HG02870 (cell line): ENCODE results near the gene CRYBA4.

Experiments used
- ATAC-seq: cut with Tn5 transposase; IDR thresholded peaks from one replicate; pipeline ENCODE4 v1.9.1; 2021; ENCODE audit warnings: mild to moderate bottlenecking, moderate library complexity; ENCODE audit not compliant: unreplicated experiment

The CRYBA4 gene

DNA sequence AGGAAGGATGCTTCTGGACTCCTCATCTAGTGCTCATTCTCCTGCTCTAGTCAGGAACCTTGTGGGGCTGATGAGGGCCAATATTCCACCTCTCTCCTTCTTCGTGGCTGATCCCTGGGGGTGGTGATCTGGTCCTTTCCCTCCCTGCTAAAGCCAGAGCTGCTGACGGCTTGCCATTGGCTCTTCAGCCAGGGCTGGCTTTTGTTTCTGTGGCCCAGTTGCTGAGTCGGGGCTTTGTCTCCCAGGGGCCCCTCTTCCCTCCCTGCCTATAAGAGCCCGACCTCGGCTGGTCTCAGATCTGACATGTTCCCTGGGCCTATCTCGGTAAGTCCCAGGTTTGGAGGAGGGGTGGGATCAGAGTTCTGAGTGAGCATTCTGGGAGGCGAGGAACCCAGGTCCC is at the start of gene CRYBA4:
Gene CRYBA4, plus strand, starts transcription at position 301 of the 400 bp plus-strand sequence. CDS start 634 bp downstream, outside the sequence.
- no peak for ATAC-seq

DNA sequence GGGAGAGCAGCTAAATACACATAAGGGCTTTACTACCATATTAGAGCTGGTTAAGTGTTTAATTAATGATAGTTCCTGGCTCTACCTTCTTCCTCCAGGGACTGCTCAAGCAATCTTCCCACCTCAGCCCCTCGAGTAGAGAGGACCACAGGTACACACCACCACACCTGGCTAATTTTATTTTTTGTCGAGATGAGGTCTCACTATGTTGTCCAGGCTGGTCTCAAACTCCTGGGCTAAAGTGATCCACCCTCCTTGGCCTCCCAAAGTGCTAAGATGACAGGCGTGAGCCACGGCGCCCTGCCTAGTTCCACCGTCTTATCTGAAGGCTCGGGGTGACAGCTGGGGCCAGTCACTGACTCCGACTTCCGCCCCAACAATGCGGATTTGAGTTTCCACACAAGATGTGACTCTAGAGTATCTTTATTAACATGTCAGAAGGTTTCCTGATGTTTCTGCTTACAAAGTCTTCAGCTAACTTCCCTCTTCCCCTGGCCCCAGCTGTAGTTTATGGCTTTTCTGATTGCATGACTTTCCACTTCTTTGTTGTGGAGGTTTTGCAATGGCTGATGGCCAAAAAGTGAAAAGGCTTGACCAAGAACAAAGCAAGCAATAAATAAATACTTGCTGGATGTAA is 48.6 kb upstream of the CRYBA4 start:
- no peak for ATAC-seq

DNA sequence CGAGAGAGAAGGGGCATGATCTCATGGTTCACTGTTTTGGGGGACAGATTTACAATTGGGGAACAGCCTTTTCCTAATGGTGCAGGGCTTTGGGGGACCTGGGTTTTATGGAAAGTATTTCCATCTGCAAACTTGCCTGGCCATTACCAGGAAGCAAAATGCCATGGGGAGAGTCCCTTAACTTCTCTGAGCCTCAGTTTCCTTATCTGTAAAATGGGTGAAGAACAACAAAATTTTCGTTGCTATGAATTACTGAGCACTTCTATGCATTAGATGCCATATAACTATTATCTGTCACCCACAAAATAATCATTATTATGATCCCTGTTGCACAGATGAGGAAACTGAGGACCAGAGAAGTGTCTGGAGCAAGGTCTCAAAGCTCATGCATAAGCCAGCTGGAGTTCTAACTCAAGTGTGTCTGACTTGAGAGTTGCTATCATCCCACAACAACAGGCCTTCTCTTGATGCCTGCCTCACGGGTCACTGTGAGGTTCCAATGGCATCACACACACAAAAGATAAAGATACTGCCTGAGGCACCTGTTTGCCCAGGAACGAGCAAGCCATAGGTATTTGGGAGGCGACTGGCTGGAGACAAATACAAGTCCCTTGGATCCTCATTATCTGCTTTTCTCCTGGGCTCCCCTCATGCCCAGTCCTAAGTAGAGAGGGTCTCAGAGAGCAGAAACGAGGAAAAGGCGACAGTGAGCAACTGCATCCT is 47.6 kb upstream of the CRYBA4 start:
- ATAC-seq: no peak

DNA sequence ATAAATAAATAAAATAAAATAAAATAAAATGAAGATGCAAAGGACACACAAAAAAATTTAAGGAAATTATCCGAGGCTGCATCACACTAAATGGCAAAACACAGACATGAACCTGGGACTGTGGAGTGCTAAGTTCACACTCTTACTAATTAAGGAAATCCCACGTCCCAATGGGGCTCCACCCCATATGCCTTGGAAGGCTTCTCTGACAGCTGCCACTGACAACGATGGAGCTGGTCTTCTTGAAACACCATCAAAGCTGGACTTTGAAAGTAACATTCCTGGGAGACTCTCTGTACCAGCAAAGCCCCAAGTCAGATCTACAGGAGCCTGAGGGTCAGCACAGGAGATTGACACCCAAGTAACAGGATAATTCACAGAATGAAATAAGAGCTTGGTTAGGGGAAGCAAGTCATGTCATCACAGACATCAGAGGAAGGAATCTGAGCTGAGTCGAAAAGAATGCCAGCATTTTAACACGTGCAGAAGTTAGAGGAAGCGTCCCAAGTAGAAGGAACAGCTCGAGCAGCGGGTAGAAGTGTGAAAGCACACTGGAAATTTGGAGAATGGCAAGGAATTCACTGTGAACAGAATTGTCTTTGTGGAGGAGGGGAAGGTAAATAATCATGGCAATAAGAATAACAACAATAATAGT is 45.6 kb upstream of the CRYBA4 start:
- no peak for ATAC-seq

DNA sequence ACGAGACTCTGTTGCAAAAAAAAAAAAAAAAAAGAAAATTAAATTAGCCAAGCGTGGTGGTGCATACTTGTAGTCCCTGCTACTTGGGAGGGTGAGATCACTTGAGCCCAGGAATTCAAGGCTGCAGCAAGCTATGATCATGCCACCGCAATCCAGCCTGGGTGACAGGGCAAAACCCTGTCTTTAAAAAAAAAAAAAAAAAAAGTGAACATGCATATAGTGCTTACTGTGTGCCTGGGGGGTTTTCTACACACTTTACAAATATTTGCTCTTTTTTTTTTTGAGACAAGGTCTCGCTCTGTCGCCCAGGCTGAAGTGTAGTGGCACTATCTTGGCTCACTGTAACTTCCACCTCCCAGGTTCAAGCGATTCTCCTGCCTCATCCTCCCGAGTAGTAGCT is 44.7 kb upstream of the CRYBA4 start:
- ATAC-seq: no peak

DNA sequence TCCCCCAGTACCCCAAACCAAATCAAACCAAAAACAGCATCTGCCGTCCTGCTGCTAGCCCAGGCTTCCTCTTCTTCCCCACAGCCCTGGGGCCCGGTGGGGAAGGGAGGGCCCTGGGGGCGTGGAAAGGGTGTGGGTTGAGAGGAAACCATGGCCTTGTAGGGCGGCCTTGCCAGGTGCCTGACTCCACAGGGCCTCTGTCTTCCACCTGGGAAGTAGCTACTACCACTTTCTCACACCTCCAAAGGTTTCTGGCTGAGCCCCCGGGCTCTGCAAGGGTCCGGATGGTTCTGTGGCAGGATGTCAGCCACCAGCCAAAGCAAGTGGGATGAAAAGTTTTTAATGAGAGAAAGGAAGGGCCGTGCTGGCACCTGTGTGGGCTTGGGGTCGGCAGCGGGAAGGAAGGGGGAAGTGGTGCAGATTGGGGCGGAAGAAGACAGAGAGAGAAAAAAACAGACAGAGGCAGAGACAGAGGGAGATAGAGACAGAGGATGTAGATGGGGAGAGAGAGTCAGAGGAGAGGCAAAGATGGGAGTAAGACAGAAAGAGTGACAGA is 42.4 kb upstream of the CRYBA4 start:
- ATAC-seq: no peak

DNA sequence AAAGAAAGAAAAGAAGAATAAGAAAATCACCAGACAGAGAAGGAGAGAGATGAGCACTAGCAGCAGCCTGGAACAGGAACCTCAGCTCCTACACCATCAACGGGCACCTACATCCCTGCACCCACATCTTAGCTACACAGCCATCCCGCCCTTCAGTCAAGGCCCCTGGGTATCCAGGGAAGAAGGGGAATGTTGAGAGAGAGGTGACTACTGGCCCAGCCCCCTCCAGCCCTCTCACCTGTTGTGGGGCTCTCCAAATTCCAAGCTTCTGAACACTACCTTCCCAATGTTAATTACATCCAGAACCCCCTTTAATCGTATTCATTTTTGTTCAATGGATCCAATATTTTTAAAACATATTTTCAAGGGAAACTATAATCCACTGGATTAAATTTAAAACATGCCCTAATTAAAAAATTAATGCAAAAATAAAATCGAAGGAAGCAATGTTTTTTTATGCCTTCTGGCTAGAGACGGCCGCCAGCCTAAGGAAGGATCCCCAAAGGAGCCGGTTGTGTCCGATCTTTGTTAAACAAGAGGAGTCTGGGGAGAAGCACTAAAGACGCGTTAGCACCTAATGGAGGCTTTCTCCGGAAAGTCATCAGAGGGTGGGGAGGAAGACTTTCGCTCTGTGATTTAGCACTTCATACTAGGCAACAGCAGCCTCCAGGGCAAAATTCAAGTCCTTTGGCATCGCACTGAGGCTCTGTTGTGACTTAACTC is 41.4 kb upstream of the CRYBA4 start:
- ATAC-seq: no peak

DNA sequence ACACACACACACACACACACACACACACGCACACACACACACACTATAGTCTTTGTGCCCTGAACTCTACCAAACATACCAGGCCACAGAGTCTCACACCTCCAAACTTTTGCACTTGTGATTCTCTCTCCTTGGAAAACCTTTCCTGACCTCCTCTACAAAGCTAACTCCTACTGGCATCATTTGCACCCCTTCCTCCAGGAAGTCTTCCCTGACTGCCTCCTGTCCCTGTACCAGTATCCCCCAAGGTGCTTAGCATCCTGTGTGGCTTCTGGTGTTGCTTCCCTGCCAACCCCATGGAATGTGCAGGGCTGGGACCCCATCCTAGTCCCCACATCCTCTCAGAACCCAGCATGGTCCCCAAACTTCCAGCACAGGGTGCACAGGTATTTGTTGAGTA is 40.7 kb upstream of the CRYBA4 start:
- ATAC-seq: no peak

DNA sequence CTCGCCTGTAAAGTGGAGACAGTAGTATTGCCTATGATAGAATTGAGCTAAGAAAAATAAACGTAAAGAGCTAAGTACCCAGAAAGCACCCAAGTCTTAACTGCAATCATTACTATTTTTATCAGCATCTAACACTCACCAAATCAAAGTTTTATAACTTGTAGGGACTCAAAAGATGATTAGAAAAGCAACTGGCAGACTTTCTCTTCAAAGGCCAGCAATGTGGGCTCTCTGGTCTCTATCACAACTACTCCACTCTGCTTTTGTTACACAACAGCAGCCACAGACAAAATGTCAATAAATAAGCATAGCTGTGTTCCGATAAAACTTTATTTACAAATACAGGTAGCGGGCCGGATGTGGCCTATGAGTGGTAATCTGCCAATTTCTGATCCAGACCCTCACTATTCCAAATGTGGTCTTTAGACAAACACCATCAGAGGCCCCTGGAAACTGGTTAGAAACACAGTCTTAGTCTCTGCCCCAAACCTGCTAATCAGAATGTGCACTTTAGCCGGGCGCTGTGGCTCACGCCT is 40.1 kb upstream of the CRYBA4 start:
- ATAC-seq: no peak

DNA sequence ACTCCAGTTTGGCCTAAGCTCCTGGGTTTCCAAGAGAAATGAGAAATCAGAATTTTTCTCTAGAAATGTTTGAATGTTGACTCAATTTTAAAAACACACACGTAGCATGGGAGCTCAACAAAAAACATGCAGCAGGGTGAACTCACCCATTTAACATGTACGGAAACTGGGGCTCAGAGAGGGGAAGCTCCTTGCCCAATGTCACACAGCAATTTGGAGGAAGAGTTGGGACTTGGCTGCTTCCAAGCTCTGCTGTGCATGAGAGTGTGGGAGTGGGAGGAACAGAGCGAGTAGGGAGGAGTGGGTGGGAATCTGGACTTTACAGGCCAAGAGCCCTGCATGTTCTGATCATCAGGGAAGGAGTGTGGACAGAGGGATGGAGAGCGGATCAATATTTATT is 37.8 kb upstream of the CRYBA4 start:
- ATAC-seq: no peak

DNA sequence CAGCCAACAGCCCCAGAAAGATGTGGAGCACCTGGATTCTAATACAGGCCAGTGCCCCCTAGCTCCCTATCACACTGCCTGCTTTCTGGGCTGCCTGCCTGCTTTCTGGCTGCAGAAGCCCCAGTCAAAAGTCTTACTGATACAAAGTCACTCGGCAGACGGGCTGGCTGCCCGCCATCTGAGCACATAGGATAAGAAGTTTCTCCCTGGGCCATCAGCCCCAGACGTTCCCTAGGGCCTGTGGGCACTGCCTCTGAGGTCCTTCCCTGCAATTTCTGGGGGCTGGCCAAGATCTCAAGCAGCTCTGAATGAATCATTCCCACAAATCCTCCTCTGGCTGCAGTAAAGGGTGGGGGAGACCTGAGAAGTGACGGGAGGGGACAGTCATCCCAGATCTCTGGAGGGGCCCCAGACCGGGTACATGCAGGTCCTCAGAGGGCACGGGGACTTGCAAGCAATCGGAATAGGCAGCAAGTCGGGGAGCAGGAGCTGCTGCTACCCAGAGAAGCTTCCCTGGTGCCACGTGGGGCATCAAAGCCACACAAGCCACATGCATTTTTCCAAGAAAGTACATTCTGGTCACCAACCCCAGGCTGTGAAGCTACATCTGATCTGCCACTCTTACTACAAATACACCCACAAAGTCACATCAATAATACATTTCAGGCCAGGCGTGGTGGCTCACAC is 36.5 kb upstream of the CRYBA4 start:
- ATAC-seq: no peak

DNA sequence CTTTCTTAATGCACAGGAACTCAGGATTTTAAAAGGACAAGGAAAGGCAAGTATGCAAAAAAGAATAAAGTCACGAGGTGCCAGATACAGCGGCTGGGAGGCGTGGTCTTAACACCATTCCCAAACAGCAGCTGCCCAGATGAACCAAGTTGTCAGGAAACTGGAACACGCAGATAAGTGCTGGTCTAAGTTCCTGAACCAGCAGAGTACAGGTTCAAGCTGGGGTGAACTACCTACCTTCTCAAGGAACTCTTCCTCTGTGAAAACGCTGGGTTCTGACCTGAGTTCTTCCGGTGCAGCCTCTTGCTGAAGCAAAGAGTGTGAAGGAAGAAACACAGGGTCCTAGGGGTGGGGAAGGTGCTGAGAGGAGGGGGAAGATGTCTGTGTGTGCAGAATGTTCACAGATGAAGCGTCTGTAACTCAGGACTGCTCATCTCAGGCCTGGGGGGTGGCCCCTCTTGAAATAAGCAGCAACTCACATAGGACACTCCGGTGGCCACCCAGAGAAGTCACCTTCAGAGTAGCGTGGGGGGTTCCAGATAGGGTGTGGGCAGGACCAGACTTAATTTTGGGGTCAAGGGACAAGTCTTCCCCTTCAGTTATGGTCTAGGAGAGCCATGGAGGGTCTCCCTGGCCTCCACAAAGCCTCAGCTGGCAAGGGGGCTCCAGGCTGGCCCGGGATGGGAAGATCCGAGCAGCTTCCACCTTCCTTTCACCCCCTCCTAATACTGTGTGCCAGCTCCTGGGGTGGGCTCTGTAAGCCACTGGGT is 35.0 kb upstream of the CRYBA4 start:
- ATAC-seq: no peak

DNA sequence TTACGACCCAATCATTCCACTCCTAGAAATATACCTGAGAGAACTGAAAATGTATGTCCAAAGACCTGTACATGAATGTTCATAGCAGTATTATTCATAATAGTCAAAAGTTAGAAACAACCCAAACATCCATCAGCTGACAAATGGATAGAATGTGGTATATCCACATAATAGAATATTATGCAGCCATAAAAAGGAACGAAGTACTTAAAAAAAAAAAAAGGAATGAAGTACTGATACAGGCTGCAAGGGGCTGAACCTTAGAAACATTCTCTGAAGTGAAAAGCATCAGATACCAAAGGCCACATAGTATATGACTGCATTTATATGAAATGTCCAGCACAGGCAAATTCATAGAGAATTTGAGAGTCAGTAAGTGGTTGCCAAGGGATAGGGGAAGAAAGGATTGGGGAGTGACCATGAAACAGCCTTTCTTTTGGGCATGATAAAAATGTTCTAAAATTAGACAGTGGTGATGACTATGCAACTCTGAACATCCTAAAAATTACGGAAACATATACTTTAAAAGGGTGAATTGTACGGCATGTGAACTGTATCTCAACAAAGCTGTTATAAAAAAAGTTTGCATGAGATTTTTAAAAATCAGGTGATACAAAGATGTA is 33.7 kb upstream of the CRYBA4 start:
- no peak for ATAC-seq

DNA sequence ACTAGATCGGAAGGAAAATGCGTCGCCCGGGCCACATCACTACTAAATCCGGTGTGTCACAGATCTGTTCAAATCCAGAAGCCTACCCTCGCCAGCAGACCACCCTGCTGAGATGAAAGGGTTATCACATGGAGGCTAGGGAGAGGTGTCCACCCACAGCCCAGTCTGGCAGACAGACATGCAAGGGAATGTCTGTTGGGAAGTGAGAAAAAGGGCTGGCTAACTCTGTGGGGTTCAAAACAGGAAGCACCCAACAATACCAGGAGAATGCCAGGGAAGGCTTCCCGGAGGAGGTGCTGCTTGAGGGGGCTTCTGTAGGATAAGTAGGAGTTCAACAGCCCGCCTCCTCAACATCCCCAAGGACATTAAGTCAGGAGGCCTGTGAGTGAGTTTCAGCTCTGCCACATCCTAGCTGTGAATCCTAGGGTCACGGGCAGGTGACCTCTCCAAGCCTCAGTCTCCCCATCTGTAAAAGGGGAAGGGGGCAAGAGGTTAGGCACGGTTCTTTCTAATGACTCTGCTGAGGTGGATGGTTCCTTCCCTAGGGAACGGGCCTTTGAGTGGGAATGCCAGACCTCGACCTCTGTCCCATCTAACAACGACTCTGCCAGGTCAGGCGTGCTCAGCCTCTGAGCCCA is 32.9 kb upstream of the CRYBA4 start:
- ATAC-seq: no peak

DNA sequence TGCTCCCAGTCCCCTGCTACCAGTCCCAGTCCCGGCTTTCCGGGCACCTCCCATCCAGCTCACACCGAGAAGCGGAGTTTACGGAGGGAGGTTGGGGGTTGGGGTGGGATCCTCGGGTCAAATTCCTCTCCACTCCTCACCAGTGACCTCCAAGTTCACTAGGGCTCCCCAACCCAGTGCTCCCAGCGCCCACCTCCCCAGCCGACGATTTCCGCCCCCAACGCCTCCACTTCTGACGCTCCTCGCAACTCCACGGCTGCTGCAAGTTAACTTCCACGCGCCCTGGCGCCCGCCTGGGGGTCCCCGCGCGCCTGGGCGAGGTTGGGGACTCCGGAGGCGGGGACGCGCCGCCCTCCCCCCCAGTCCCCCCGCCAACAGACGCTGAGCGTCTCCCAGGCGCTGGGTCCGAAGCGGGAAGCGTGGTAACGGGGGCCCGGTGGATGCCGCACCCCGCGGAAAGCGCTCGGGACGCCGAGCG is 32.4 kb upstream of the CRYBA4 start:
- ATAC-seq: peak; percentile 21

DNA sequence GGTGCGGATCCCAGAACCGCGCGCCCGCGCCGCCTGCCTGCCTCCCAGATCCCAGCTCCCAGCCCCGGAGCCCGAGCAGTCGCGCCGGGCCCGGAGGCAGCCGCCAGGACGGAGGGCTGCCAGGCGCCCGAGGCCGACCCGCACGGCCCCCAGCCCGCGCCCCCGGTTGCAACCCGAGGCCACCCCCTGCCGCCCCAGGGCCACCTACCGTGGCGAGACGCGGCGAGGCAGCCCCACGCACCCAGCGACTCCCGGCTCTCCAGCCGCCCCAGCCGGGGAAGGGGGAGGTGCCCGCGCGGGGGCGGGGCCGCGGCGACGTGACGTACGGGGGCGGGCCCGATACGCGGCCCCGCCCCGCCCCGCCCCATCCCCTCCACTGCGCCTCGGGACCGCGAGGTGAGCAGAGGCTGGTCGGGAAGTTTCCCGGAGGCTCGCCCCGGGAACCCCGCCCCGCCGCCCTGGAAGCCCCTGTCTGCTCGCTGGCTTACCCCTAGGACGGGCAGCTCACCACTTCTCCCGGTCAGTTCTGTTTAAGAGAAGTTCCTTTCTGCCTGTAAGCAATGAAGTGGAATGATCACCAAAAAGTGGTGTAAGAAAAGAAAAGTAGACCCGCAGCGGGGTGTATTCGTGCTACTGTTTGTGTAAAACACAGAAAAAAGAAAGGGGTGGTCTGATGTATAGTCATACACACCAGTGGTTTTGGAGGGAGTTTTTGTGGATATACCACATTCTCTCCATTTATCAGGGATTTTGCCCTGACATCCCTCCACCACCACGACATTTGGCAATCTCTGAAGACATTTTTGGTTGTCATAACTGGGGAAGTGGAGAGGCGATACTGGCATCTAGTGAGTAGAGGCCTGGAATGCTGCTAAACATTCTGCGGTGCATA is 31.7 kb upstream of the CRYBA4 start, which contains the start of gene TPST2:
Gene TPST2, minus strand, starts transcription at position 288 of the 892 bp plus-strand sequence. CDS start 48,502 bp downstream, outside the sequence.
- peak; percentile 55 for ATAC-seq

DNA sequence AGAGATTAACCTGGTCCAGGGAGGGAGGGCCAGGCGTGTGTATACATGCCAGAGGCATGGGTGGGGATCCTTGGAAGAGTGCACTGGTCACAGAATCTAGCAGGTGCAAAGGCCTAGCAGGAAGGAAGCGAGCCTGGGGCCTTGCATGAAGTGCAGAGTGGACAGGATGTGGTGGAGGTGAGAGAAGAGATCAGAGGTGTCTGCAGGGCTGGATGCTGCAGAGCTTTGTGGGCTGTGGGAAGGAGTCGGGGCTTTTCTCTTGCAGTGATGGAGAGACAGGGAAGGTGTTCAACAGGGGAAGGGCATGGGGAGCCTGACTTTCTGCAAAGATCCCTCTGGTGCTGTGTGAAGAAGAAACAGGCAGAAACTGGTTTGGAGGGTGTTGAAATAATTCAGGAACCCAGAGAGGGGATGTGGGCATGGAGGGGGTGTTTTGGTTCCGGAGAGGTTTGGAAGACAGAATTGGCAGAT is 29.3 kb upstream of the CRYBA4 start:
- ATAC-seq: peak; percentile 43
